GM12878 (cell line): ENCODE measurements around the gene FIZ1. TPM values are rescaled to one million over a fixed set of nuclear protein-coding genes. Genes with fewer than 3 reads are reported as not detected.

Experiments used
- ATAC-seq: fragments of 200-7000 bp; cut with Tn5 transposase; 3 replicates; pipeline ENCODE4 v1.9.1; 2020; ENCODE audit warnings: mild to moderate bottlenecking, moderate library complexity
- BruUV-seq: library from RNA; stranded (reverse); fragments of 400-500 nt; replicated peaks from 2 replicates; lab custom pipeline; 2021; lab: Mats Ljungman, UMichigan
- CTCF ChIA-PET: fragments of 300-600 bp; sonication (Branson Sonifier 250); formaldehyde crosslinking; extraction: SDS; loops from one replicate; lab custom pipeline; 2021; ENCODE audit warnings: inconsistent platforms; lab: Yijun Ruan, JAX
- POLR2A ChIA-PET: fragments of 350-600 bp; formaldehyde crosslinking; extraction: SDS; loops from one replicate; lab custom pipeline; 2021; ENCODE audit warnings: inconsistent platforms; lab: Charles Lee
- RAD21 ChIA-PET: fragments of 300-600 bp; sonication (Branson Sonifier 250); formaldehyde crosslinking; loops from one replicate; lab custom pipeline; 2023; ENCODE audit warnings: antibody characterized with exemption; ENCODE audit not compliant: unreplicated experiment; lab: Charles Lee
- SMC1A ChIA-PET: fragments of 300-600 bp; sonication (Branson Sonifier 250); formaldehyde crosslinking; loops from one replicate; lab custom pipeline; 2023; ENCODE audit not compliant: unreplicated experiment, uncharacterized antibody; lab: Charles Lee
- DNase-seq: peaks from one replicate; pipeline ENCODE4 v3.0.0-alpha.2; 2011; ENCODE audit warnings: low read depth, low spot score
- FAIRE-seq: peaks from 3 replicates; lab custom pipeline; 2011; peaks lifted over from hg19 to GRCh38; lab: Jason Lieb, UNC
- H2AFZ ChIP-seq: 2 replicates; pipeline ENCODE4 v1.6.0; 2011; ENCODE audit warnings: low read depth, low read length, control low read depth; ENCODE audit not compliant: control insufficient read depth
- H3K27ac ChIP-seq: 2 replicates; pipeline ENCODE4 v1.5.1; 2011; ENCODE audit warnings: control low read depth; ENCODE audit not compliant: control insufficient read depth, insufficient read depth
- H3K27me3 ChIP-seq, 2 experiments: replicated peaks in 1 of 2; 2 replicates each; pipeline versions ENCODE4 v1.6.0 to v1.6.1; 2011; ENCODE audit warnings: low read length in 1 of 2; ENCODE audit not compliant: control insufficient read depth in 2 of 2, insufficient read depth in 2 of 2
- H3K36me3 ChIP-seq, 2 experiments: 2 replicates each; pipeline ENCODE4 v1.5.1; 2011; ENCODE audit warnings: low read length in 1 of 2; ENCODE audit not compliant: control insufficient read depth in 2 of 2, insufficient read depth in 2 of 2
- H3K4me1 ChIP-seq: 2 replicates; pipeline ENCODE4 v1.6.1; 2011; ENCODE audit warnings: mild to moderate bottlenecking, low read length, moderate library complexity, mixed read lengths; ENCODE audit not compliant: control insufficient read depth, insufficient read depth
- H3K4me2 ChIP-seq: 2 replicates; pipeline ENCODE4 v1.6.0; 2011; ENCODE audit warnings: control low read depth; ENCODE audit not compliant: control insufficient read depth, insufficient read depth
- H3K4me3 ChIP-seq: fragments of 200-600 bp; sonication (generic); 2 replicates; pipeline ENCODE4 v1.5.1; 2016
- H3K79me2 ChIP-seq: 2 replicates; pipeline ENCODE4 v1.6.0; 2011; ENCODE audit warnings: low read length; ENCODE audit not compliant: control insufficient read depth, insufficient read depth
- H3K9ac ChIP-seq: 2 replicates; pipeline ENCODE4 v1.8.0; 2011; ENCODE audit warnings: low read length, control low read depth, mixed read lengths; ENCODE audit not compliant: control insufficient read depth, insufficient read depth
- H3K9me3 ChIP-seq: replicated peaks from 3 replicates; pipeline ENCODE4 v1.5.1; 2011; ENCODE audit warnings: mild to moderate bottlenecking, low read length; ENCODE audit not compliant: control insufficient read depth, insufficient read depth
- H4K20me1 ChIP-seq: 2 replicates; pipeline ENCODE4 v1.6.0; 2011; ENCODE audit not compliant: control insufficient read depth, insufficient read depth
- ASH2L ChIP-seq: fragments of 300-600, 200-600 bp; sonication (generic); IDR thresholded peaks from 2 replicates; pipeline ENCODE4 v1.6.1; 2017; ENCODE audit warnings: low read depth, mild to moderate bottlenecking, borderline replicate concordance
- ATF3 ChIP-seq: IDR thresholded peaks from 2 replicates; pipeline ENCODE4 v1.6.1; 2011; ENCODE audit warnings: low read depth, mild to moderate bottlenecking, low read length, moderate library complexity, borderline replicate concordance; ENCODE audit errors: extremely low read depth
- NFIC ChIP-seq: IDR thresholded peaks from 2 replicates; pipeline ENCODE4 v1.6.1; 2012; ENCODE audit warnings: low read depth, mild to moderate bottlenecking, inconsistent platforms, low read length, moderate library complexity
- RELB ChIP-seq: fragments of 450-650 bp; IDR thresholded peaks from 2 replicates; pipeline ENCODE4 v1.6.1; 2017; ENCODE audit warnings: low read depth, mild to moderate bottlenecking, moderate library complexity
- REST ChIP-seq: IDR thresholded peaks from 2 replicates; pipeline ENCODE4 v1.6.1; 2012; ENCODE audit warnings: mild to moderate bottlenecking, low read depth, low read length
- SRF ChIP-seq, 2 experiments: IDR thresholded peaks; 2 replicates each; pipeline ENCODE4 v1.6.1; 2011; ENCODE audit warnings: low read depth in 2 of 2, low read length in 2 of 2, mild to moderate bottlenecking in 1 of 2, moderate library complexity in 1 of 2
- STAT1 ChIP-seq: fragments of 450-650 bp; conservative IDR thresholded peaks from 2 replicates; pipeline ENCODE4 v1.6.1; 2014; ENCODE audit warnings: antibody characterized with exemption, mild to moderate bottlenecking
- ZZZ3 ChIP-seq: IDR thresholded peaks from 2 replicates; pipeline ENCODE4 v1.6.1; 2011; ENCODE audit warnings: low read depth; ENCODE audit not compliant: control insufficient read depth, insufficient read length
- WGBS: methylation state at CpG from one replicate; pipeline ENCODE4 v1.1.6; 2016; ENCODE audit warnings: low lambda C conversion rate; ENCODE audit not compliant: insufficient replicate concordance, insufficient coverage; ENCODE audit errors: missing lambda C conversion rate; 5-methylcytosine and 5-hydroxymethylcytosine counted together
- in situ Hi-C: fragments of 300-500 bp; cut with MboI; formaldehyde crosslinking; loops from 9 replicates; pipeline ENCODE4 v1.14.3; 2018; ENCODE audit warnings: mixed read lengths
- intact Hi-C: fragments of 100-400 bp; cut with micrococcal nuclease; formaldehyde crosslinking; loops from one replicate; pipeline ENCODE4 v1.14.2; 2022; ENCODE audit not compliant: unreplicated experiment
- polyA plus RNA-seq, 11 experiments: library from polyadenylated mRNA; depleted of rRNA in 4 of 11; unstranded in 6 of 11; stranded (reverse) in 5 of 11; fragments of >200 nt; fragmentation: Nextera tagmentation in 4 of 11; fragmentation: Illumina TruSeq in 1 of 11; extraction: Ambion mirVana in 4 of 11; extraction: Trizol in 1 of 11; gene quantifications; 1 replicate in 1 of 11; 2 replicates in 10 of 11; pipeline versions ENCODE4 v1.2.1 to v1.2.3, GENCODE V29; 2011 to 2016; ENCODE audit warnings: inconsistent platforms in 2 of 11, missing spikeins in 2 of 11, low read depth in 1 of 11
- total RNA-seq, 4 experiments: library from RNA; depleted of rRNA in 3 of 4; stranded (reverse); fragments of >200 nt in 3 of 4; fragmentation: Illumina TruSeq in 1 of 4; extraction: Trizol in 1 of 4; gene quantifications; 2 replicates each; pipeline versions ENCODE4 v1.2.1 to v1.2.3, GENCODE V29; 2013 to 2021

Gene FIZ1
- total and polyA plus RNA-seq, 10 of the 15 experiments (the other 5 are each of a cell fraction or from before 2014, with no cell fraction given), result 0.60 to 16.8 (median 4.2) TPM

- TF ChIP-seq REST (no peak), ASH2L (no peak)
Measured at GRCh38 chr19:55603115-55603514, 3.8 kb upstream of the FIZ1 start (continued).

- H4K20me1 ChIP-seq, result no peaks in the 10 kb centered on the region
- no peak overlapping the region for H3K4me2 ChIP-seq
- H3K9ac ChIP-seq, result no peak overlapping the region
- no peak for DNase-seq
- WGBS, result 98% methylated on average over 56 of the region's 60 CpGs
- peaks cover 24% of the 10 kb centered on the region for H3K79me2 ChIP-seq
- in situ Hi-C loops, result no loop called here
- no TSS peak for BruUV-seq
- H2AFZ ChIP-seq, result no peak overlapping the region
- H3K4me1 ChIP-seq, result peaks cover 10% of the 10 kb centered on the region; the same call in 1 of the 2 replicates
- CTCF ChIA-PET, result interaction anchor here (1.8 kb wide), 1 partner anchor 29 kb away, joined by 6 read pairs; no protein-coding TSS in a partner anchor
- H3K36me3 ChIP-seq, result no peaks in the 10 kb centered on the region
- FAIRE-seq, result no peak
- intact Hi-C loops, result loop anchor here (5.0 kb wide), 1 partner anchor 40 kb away; the partner anchor contains the start of genes ZNF580 and ZNF581
- no peak for TF ChIP-seq ATF3
- TF ChIP-seq ZZZ3, result no peak
- no peak for TF ChIP-seq RELB
- no peak for TF ChIP-seq NFIC
- no peak for TF ChIP-seq SRF (IDR thresholded peaks at IDR 0.05; ENCODE audit: low read depth in 2 of 2, low read length in 2 of 2)
- TF ChIP-seq STAT1, result no peak
- TF ChIP-seq, all 136 proteins: peak for 0
- Histone ChIP-seq H3K9me3 (no peaks in the 10 kb centered on the region), H3K27me3 (no peaks in the 10 kb centered on the region), H3K27ac (no peak overlapping the region), H3K4me3 (no peak overlapping the region)
- ChIA-PET SMC1A (no interaction called here), POLR2A (no interaction called here), RAD21 (no interaction called here)
- ATAC-seq, result no peak
Measured at GRCh38 chr19:55602104-55603001, 3.0 kb upstream of the FIZ1 start.
